HS-27A (cell line): ENCODE measurements around the gene LSG1.
"Not testable (repeated sequence)": the region's sequence is repeated elsewhere in the genome, so short reads cannot be mapped to it uniquely, and the experiment has no call there.

Experiments used
- DNase-seq: peaks from one replicate; pipeline ENCODE4 v3.0.0-alpha.2; 2012; ENCODE audit warnings: low read depth, missing footprints

LSG1 gene

DNA sequence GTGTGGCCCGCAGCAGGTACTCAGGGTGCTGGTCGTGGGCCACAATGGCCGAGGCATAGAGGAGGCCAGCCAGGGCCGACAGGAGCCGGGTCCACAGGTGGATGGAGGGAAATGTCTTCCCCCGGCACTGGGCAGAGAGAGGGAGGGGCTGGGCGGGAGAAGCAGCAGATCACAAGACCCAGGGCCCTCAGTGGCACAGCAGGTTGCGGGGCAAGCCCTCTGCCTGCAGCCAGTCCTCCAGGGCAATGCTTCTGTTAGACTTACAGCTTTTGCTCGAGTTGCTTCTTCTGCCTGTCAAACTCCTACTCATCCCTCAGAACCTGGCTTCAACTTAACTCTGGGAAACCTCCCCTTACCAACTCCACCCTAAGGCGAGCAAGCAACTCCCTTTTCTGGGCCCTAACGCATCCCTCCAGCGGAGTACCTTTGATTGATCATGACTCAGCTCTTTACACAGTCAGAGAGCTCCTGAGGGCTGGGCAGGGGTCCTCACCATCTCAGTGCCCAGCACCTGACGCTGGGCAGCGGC is 54.8 kb downstream of the LSG1 start:
- DNase-seq = no peak

DNA sequence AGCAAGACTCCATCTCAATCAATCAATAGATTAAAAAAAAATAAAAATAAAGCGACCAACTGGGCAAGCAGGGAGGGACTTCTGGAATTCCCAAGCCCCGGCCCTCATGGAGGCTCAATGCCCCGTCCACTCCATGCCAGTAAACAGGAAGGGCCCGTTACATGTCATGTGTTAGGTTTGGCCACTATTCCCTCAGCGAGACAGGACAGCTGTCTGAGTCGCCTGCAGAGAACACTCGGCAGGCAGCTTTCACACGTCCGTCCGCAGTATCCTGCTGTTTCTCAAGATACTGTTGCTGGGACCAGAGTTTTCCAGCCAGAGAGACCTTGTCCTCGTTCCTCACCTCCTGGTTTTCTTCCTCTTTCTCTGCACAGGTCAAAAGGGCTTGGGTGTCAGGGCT is 56.8 kb downstream of the LSG1 start:
- no peak for DNase-seq

GRCh38 chr3:194612221-194612620 is 59.8 kb downstream of the LSG1 start:
- no peak for DNase-seq

GRCh38 chr3:194610689-194611088 is 61.3 kb downstream of the LSG1 start:
- DNase-seq = no peak

- no peak for DNase-seq
These were observed 62.4 kb downstream of the LSG1 start for GRCh38 chr3:194609601-194610000.

DNA sequence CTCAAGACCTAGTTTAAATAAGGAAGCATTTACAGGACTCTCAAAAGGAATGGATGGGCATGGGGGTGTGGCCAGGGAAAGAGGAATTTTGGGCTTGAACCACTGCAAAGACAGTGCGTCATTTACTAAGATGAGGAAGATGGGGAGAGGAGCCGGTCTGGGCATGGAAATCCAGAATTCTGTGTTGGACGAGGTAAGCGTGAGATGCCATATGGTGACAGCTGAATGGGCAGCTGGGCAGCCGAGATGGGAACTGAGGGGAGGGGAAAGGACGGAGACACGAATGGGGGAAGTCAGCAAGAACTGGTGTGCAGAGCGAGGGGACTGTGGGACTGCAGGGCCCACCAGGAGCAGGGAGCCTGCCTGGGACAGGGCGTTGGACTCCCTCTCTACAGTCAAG is 63.0 kb downstream of the LSG1 start:
- DNase-seq = no peak

DNA sequence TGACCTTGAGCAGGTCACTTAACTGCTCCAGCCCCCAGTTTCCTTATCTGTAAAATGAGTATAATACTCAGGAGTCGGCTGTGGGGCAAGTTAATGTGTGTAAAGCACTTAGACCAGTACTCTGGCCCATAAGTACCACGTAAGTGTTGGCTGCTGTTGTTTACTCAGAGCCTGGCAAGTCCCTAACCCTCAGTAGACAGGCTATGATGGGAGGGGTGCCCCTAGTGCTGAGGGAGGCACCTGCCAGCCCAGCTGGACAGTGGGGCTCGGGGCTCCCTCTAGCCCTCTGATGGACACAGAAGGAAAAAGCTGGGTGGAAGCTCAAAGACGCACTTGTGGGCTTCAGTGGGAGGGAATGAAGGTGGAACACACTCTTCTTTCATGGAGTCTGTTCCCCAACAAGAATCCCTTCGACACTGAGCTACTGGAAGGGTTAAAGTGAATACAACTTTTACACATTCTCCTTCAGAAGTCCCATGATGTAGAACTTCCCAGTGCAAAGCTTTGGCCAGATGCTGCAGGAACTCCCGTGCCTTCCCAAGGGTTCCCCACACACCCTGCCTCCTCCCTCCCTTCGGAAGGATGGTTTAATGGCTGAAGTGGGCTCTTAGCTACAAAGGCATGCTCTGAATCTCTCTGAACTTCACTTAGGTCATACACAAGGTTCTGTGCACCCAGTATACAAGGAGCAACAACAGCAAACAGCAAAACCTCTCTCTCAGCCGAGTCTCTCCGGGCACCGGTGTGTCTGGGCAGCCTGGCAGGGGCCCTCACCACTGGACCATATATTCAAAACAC is 64.2 kb downstream of the LSG1 start:
- no peak for DNase-seq

DNA sequence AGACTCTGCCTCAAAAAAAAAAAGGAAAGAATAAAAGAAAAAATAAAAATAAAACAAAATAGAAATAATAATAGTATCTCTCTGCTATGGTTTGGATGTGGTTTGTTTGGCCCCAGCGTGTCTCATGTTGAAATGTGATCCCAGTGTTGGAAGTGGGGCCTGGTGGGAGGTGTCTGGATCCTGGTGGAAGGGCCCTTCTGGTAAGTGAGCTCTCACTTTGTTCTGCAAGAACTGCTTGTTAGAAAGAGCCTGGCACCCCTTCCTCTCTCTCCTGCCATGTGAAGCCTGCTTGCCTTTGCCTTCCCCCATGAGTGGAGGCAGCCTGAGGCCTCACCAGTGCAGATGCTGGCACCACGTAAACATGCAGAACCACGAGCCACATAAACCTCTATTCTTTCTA is 65.0 kb downstream of the LSG1 start:
- DNase-seq = no peak

DNA sequence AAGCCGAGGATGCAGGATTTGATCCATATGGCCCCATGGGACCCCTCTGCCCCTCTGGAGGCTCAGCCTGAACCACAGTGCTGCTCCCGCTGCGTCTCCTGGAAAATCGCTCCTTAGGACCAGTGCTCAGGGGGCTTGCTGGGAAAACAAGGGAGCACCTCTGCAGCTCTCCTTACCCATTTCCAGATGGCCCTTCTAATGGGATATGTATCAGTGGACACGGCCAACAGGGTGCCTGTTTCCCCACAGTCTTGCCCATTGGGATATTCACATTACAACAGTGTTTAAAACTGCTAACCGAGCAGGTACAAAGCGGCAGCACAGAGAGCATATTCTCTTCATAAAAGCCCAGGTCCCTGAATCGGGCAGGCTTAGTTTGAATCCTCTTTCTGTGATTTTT is 65.8 kb downstream of the LSG1 start:
- no peak for DNase-seq

- not testable (repeated sequence) for DNase-seq
These were observed 66.7 kb downstream of the LSG1 start for GRCh38 chr3:194605314-194605713.

DNA sequence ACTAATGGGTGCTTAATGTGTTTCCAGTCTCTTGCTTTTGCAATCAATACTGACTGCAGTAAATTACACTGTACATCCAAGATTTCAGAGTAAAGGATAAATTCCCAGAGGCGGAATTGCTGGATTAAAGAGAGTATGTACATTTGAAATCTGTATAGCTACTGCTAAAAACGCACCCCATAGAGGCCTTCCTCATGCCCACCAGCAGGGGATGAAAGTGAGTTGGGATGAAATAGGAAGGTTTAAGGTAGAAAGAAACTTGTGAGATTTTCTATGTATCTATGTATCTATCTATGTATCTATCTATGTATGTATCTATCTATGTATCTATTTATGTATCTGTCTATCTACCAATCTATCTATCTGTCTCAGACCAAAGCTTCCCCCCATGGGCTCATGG is 67.2 kb downstream of the LSG1 start:
- DNase-seq = no peak

DNA sequence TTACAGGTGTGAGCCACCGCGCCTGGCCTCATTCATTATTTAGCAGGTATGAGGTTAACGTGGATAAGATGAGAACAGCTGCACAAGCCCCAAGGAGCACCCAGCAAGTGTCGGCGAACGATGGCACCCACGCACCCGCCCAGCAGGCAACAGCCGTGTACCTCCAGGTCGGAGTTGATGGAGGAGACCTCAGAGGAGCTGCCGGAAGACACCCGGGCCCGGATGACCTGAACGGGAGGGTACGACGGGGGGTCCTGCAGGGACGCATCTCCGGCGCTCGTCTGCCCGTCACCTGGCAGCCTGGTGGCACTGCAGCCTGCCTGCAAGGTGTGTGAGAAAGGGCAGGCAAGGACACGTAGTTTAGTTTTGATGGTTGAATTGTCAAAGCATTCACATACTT is 67.9 kb downstream of the LSG1 start:
- DNase-seq = no peak

DNA sequence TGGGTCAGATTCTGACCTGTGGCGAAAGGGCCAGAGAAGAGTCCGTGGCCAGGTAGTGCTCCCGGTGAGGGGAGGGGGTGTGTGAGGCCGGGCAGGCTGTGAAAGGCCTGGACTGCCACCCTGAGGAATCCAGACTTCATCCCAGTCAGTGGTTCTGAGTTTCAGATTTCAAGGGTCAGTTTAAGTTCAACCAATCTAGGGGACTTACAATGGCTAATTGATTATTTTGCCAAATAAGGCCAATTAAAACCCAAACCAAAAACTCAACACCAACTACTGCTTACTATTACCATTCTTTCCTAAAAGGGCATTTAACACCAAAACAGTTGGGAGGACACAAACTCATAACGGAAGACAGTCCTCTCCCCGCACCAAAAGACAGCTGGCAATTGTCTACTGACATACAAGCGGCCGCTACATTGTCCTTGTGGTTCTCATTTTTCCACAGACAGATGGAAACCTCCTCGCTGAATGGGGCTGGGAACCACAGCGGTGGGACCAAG is 69.3 kb downstream of the LSG1 start:
- no peak for DNase-seq

DNA sequence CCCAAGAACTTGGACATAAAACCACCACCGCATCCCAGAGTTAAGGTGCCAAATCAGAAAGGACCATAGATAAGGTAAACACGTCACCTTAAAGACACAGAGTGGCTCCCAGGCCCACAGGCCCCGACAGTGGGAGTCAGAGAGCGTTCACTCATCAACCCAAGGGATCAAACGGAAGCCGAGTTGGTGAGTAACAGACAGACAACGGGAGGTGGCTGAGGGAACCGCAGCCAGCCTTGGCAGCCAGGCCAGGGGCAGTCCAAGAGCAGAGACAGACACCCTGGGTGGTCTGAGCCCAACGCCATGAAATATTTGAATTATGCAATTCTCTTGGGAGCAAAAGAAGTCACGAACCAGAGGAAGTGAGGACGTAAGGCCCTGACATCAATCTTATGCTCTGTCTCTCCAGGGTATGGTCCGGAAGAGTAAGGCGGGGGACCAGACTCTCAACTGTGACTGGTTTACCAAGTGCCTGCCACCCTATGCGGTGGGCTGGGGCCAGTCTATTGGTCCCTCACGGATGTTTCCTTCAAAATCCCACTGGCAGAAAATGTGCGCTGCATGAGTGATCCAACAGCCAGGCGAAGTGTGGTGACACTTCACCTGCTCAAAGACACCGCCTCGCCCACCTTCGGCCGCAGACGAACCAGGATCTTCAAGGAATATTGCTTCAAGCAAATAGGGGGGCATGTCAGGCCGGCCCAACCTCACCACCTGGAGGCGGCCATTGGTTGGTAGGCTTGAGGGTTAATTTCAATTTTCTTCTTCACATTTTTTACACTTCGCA is 73.0 kb downstream of the LSG1 start:
- DNase-seq = peak; percentile 93

GRCh38 chr3:194596906-194597305 is 75.1 kb downstream of the LSG1 start:
- no peak for DNase-seq

- peak; percentile 95 for DNase-seq
These were observed 78.9 kb downstream of the LSG1 start for GRCh38 chr3:194592798-194593752.
